PC-3 (cell line): ENCODE measurements around the gene SMG6.

ENCODE experiments used
- EZH2 ChIP-seq: fragments of 300-600 bp; sonication (generic); IDR thresholded peaks from one replicate; pipeline ENCODE4 v1.6.1; 2017; ENCODE audit warnings: antibody characterized with exemption, mild to moderate bottlenecking, low read length; ENCODE audit not compliant: unreplicated experiment
- EZH2phosphoT487 ChIP-seq: fragments of 300-600 bp; sonication (generic); IDR thresholded peaks from 2 replicates; pipeline ENCODE4 v1.6.1; 2018; ENCODE audit warnings: mild to moderate bottlenecking, antibody characterized with exemption, low read length, borderline replicate concordance
- TF ChIP-seq, protein P1 (sequence below): fragments of 300-600 bp; sonication (generic); conservative IDR thresholded peaks from 2 replicates; pipeline ENCODE4 v1.5.1; 2017; ENCODE audit warnings: antibody characterized with exemption, low read depth, mild to moderate bottlenecking, low read length

DNA sequence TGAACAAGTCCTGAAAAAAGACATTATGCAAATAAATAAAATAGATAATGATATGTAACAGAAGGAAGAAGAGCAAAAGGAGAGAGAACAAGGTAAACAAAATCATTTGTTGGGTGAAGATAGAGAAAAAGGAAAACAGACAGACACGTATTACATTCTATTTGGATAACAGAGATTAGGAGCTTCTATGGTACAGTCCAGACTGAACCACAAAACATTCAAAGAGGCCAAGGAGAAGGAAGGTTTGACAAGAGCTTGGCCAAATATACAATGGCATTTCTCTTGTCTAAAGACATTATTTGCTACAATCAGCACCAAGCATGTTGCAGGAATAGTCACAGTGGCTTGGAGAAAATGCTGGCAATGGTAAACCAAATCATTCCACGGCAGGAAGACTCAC, 29.2 kb downstream of the SMG6 start:
- TF ChIP-seq, protein P1, sequence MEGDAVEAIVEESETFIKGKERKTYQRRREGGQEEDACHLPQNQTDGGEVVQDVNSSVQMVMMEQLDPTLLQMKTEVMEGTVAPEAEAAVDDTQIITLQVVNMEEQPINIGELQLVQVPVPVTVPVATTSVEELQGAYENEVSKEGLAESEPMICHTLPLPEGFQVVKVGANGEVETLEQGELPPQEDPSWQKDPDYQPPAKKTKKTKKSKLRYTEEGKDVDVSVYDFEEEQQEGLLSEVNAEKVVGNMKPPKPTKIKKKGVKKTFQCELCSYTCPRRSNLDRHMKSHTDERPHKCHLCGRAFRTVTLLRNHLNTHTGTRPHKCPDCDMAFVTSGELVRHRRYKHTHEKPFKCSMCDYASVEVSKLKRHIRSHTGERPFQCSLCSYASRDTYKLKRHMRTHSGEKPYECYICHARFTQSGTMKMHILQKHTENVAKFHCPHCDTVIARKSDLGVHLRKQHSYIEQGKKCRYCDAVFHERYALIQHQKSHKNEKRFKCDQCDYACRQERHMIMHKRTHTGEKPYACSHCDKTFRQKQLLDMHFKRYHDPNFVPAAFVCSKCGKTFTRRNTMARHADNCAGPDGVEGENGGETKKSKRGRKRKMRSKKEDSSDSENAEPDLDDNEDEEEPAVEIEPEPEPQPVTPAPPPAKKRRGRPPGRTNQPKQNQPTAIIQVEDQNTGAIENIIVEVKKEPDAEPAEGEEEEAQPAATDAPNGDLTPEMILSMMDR, result no peak
- TF ChIP-seq EZH2 (no peak), EZH2phosphoT487 (no peak)
